GM21390 (cell line): ENCODE results near the gene ADIG.

ENCODE experiments used
- ATAC-seq: cut with Tn5 transposase; IDR thresholded peaks from one replicate; pipeline ENCODE4 v1.9.1; 2021; ENCODE audit not compliant: unreplicated experiment

Gene ADIG

GRCh38 chr20:38630727-38631126 is 49.7 kb downstream of the ADIG start:
- ATAC-seq: no peak

DNA sequence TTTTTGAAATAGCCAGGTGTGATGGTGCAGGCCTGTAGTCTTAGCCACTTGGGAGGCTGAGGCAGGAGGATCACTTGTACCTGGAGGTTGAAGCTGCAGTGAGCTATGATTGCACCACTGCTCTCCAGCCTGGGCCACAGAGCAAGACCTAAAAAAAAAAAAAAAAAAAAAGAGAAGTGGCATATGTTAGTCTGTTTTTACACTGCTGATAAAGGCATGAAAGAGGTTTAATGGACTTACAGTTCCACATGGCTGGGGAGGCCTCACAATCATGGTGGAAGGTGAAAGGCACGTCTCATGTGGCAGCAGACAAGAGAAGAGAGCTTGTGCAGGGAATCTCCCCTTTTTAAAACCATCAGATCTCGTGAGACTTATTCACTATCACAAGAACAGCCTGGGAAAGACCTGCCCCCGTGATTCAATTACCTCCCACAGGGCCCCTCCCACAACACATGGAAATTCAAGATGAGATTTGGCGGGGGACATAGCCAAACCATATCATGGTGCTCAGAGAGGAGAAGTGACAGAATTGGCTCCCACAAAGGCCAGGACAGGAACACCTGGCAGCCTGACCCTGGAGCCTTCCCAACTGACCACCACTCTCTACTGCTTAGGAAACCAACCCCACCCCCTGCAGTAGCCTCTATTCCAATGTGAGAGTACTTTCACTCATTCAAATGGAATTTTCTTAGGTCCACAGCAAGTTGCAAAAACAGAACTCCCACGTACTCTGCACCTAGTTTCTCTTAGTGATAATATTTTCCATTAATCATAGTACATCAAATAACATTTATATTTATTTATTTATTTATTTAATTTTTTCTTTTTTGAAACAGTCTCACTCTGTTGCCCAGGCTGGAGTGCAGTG is 50.4 kb downstream of the ADIG start:
- ATAC-seq: no peak

GRCh38 chr20:38633577-38634093 is 52.6 kb downstream of the ADIG start:
- ATAC-seq: no peak

GRCh38 chr20:38635721-38636288 is 54.8 kb downstream of the ADIG start:
- ATAC-seq: no peak
